HG03064 (cell line): Measurements from ENCODE around the gene ABLIM2.

Experiments used
- ATAC-seq: cut with Tn5 transposase; IDR thresholded peaks from one replicate; pipeline ENCODE4 v1.9.1; 2021; ENCODE audit warnings: low read depth; ENCODE audit not compliant: unreplicated experiment

The ABLIM2 gene

DNA sequence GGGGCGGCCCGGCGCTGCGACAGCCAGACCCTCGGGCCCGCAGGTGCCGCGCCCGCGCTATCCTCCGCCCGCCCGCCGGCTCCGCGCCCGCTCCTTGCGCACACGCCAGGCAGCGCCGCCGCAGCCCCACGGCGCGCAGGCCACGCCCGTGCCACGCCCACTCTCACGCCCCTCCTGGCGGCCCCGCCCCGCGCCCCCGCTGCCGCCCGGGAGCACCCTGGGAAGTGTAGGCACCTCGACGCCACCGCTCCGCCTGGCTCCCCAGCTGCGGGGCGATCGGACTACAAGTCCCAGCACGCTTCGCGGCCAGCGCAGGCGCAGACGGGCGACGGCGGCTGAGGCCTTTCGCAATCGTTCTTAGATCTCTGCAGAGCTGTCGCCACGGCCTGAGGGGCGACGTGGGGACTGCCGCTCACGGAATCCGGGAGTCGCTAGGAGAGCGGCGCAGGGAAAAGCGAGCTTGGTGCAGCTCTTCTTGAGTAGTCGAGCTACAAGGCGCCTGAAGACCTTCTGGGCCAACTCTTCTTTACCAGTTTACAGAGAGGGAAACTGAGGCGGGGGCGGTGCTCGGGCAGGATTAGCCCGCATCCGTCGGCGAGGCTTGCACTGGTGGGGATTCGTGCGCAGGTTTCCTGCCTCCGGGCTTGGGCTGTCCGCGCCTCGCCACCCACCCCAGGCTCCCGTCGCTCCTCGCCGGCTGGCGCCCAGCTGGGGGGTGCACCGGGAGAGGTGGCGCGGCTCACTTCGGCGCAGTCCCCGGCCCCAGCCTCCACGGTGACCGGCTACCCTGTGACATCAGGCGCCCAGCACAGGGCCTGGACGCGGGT lies at the start of gene ABLIM2:
TSS of gene ABLIM2 (minus strand) at position 104 of the 827 bp plus-strand sequence. CDS start 124 bp downstream, outside the sequence.
- ATAC-seq = peak; percentile 95

GRCh38 chr4:8207314-8207713 lies 48.7 kb upstream of the ABLIM2 start:
- no peak for ATAC-seq

DNA sequence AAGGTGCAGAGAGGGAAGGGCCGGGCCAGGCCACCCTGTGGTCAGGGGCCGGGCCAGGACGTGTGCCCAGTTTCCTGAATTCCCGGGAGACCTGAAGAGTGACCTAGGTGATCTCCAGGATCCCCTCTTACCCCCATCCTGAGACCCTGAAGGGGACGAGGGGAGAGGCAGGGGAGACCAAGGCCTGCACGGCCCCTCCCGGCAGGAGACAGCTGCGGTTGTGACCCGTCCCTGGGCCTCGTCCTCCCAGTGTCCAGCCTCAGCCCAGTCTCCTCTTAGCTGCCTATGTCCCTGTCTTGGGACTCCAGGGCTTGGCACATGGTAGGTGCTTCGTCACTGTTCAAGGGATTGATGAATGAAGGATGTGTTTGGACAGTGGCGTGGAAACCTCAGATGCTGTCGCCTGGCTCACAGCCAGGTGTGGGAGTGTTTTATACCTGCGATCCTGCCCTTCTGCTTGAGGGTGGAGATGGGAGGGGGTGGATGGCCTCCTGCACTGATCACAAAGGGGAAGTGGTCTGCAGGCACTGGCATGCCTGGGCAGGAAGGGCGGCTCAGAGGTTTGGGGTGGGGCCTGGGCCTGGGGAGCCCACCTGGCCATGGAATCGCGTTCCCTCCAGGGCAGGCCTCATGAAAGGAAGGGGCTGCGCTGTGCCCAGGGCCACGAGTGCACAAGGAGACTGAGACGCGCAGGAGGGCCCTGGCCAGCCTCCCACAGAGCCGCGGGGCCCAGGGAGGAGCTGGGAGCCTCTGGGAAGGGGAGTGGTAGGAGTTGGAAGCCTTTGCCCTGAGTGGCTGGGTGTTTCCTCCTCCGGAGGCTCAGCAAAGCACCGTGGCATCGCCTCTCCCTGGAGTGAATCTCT lies 47.4 kb upstream of the ABLIM2 start:
- ATAC-seq = no peak

GRCh38 chr4:8205241-8205707 lies 46.7 kb upstream of the ABLIM2 start:
- no peak for ATAC-seq

DNA sequence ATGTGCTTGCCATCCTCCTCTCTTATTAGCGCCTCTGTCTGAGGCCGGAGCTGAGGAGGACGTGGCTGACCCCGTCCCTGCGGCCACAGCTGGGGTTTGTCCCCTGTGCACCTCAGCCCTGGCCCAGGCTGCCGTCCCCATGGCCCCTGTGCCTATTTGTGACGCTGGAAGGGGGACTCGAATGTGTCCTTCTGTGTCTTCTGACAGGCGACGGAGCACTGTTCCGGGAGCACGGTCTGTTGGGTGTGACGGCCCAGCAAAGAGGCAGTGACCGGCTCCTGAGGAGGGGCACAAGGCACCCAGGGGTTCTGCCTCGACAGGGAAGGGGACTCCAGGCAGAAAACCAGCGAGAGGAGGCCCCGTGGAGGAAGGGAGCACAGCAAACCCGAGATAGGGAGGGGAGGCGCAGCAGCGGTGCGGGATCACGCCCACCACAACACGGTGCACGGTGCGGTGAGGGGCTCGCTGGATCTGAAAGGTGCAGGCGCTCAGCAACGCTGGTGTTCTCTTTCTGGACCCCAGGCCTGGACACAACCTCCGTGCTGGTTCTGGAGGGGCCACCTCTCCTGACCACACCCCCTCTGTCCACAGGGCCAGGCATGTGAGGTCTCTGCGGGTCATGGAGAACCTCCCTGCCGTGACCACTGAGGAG lies 46.1 kb upstream of the ABLIM2 start:
- no peak for ATAC-seq

DNA sequence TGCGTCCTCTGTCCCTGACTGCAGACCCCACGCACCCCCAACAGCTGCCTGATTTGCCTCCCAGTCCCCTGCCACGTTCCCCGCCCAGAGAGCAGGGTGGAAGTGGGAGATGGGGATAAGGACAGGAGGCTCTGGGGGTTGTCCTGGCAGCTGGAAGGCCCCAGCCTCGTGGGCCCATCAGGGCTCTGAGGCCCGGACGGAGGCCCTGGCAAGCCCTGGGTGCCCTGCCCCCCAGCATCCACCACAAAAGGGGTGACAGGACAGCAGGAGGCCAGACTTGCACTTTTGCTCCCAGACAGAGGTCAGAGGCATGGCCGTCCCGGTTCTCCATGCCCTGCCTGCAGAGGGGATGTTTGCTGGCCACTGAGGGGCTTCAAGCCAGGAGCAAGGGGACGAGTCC lies 45.2 kb upstream of the ABLIM2 start:
- no peak for ATAC-seq

GRCh38 chr4:8203052-8203401 lies 44.4 kb upstream of the ABLIM2 start:
- no peak for ATAC-seq

GRCh38 chr4:8202108-8203051 lies 43.8 kb upstream of the ABLIM2 start:
- no peak for ATAC-seq

DNA sequence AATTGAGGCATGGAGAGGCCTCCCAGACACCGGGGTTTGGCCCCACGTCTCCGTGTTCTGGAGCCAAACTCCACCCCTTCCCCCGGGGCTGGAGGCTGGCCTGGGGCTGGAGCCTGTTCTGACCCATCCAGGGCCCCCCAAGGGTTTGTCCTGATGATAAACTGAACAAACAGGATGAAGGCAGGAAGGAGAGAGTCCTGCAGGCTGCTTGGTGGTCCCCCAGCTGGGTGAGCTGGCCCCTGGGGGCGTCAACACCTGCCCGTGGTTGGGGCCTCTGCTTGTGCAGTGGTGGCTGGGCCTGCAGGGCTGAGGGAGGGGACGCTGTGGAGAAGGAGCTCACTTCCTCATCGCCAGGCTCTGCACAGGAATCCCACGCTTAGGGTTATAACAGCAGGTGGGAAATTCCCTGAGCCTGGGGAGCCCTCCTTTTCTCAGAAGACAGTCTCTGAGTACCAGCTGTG lies 42.7 kb upstream of the ABLIM2 start:
- ATAC-seq = no peak

- ATAC-seq = no peak
Observed at GRCh38 chr4:8200302-8200975, 41.8 kb upstream of the ABLIM2 start.

DNA sequence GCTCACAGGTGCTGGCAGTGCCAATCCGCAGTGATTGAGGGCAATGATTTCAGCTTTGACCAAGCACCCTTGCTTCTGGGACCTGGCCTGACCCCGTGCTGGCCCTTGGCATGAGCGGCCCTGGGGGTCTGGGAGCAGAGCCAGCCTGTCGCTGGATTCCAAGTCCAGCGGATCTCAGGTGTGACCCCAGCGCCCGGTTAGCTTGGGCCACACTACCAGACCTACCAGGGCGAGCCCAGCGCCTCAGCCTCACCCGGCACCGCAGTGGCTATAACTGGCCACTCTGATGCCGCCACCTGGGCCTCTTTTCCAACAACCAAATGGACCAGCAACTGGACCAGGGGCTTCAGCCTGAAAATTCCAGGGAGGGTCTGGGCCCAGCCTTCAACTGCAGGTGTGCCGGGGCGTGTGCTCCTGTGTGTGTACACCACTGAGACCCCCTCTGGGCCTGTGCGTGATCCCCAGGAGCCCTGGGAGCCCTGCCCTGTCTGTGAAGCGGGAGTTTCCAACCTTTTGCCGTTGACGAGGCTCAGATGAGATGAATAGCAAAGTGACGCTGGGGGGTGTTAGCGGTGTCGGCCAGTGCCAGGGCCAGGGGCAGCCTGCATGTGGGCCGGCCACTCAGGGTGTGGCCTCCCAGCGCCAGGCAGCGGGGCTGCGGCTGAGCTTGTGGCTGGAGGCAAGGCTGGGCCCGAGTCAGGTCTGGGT lies 41.1 kb upstream of the ABLIM2 start:
- ATAC-seq = no peak

DNA sequence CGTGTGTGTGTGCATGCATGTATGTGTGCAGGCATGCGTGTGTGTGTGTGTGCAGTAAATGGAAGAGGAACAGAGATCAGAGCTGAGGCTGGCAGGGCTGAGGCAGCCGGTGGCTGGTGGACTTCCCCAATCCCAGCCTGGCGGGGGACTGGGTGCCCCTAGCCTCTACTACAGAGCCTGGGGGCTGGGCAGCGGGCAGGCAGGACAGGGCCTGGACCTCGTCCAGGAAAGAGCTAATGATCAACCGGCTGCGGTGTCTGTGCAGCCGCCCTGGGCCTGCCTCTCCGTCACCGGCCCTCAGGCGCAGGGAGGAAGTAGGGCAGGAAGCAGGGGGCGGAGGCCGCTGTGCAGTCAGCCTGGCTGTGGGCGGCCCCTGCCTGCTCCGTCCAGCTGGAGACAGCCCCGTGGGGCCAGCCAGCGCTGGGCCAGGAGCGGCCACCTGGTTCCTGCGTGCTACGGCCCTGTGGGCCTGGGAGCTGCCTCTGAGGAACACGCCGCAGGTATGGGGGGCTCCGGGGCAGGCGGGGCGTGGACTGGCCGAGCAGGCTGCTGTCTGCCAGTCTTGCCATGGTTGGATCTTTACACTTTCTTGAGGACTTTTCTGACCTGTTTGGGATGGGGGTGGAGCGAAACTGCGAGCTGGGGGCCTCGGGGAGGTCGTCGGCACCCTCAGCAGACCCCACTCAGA lies 40.4 kb upstream of the ABLIM2 start, which contains the start of gene SH3TC1:
TSS of gene SH3TC1 (plus strand) at position 385 of the 688 bp plus-strand sequence. CDS start 5,905 bp downstream, outside the sequence.
- peak; percentile 70 for ATAC-seq

DNA sequence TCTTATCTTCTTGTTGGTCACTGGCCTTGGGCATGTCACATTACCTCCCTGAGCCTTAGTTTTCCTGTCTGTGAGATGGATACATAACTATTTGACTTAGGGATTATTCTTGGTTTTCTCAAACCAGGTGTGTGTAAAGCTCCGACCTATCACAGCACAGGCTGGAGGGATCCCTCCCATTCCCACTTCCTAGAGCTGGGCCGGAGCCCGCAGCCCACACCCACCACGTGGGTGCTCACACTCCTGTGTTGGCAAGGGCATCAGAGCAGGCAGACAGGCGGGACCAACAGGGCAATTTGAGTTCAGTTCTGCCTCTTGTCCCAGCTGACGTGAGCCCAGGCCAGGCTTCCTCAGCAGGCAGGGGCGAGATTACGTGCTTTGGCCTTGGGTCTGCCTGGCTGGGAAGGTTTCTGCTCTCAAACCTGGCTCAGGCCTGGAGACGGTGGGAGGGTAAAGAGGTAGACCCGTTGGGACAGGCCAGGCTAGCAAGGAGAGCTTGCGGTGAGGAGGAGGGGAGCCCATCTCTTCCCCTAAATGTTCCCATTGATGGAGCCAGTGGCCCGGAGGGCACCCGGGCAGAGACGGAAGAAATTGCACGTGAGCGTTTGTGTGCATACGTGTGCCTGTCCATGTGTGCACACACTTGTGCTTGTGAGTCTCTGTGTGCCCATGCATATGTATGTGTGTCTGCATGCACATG lies 39.7 kb upstream of the ABLIM2 start:
- peak; percentile 6 for ATAC-seq

DNA sequence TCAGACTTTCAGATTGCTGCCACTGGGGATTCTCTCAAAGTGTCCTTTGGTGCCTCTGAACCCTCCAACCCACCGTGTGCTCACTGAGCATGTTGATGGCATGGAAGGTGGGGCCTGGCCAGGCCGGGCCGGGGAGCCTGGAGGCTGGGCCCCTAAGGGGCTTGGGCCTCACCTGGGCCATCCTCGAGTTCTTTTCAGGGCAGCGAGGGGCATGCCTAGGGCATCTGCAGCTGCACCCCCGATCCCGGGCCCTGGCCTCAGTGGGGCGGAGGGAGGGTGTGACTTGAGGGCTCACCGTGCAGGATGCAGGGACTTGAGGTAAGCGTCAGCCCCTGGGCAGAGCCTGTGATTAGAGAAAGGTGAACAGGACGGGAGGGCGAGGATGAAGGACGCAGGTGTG lies 38.9 kb upstream of the ABLIM2 start:
- ATAC-seq = no peak

GRCh38 chr4:8195841-8196458 lies 37.3 kb upstream of the ABLIM2 start:
- no peak for ATAC-seq

- ATAC-seq = no peak
Observed at GRCh38 chr4:8195431-8195830, 36.8 kb upstream of the ABLIM2 start.
